Fibroblast of pulmonary artery (primary cell): ENCODE measurements around the gene PNLIPRP2.

Source experiments
- DNase-seq: peaks from one replicate; pipeline ENCODE4 v3.0.0-alpha.2; 2010; ENCODE audit warnings: low read depth
- H3K4me3 ChIP-seq: replicated peaks from 2 replicates; pipeline ENCODE4 v1.5.1; 2011; ENCODE audit warnings: low read depth, mild to moderate bottlenecking, control low read depth, low read length, moderate library complexity
- CTCF ChIP-seq: IDR thresholded peaks from 2 replicates; pipeline ENCODE4 v1.5.1; 2011; ENCODE audit warnings: mild to moderate bottlenecking, control low read depth, low read length, inconsistent platforms; ENCODE audit errors: missing control alignments

PNLIPRP2 gene

GRCh38 chr10:116691635-116692034, 70.9 kb downstream of the PNLIPRP2 start:
- no peak for TF ChIP-seq CTCF
- DNase-seq = no peak
- no peak overlapping the region for H3K4me3 ChIP-seq

GRCh38 chr10:116692225-116692624, 71.5 kb downstream of the PNLIPRP2 start:
- no peak for TF ChIP-seq CTCF
- DNase-seq = no peak

GRCh38 chr10:116694243-116694926, 73.6 kb downstream of the PNLIPRP2 start:
- no peak overlapping the region for H3K4me3 ChIP-seq
- no peak for DNase-seq
- no peak for TF ChIP-seq CTCF

More at GRCh38 chr10:116692225-116692624, 71.5 kb downstream of the PNLIPRP2 start:
- no peak overlapping the region for H3K4me3 ChIP-seq
